ENCODE data around the gene ANAPC5. TPM values are rescaled to one million over a fixed set of nuclear protein-coding genes. Genes with fewer than 3 reads are reported as not detected.

The ANAPC5 gene
- total and polyA plus RNA-seq, 2 donors = 119 to 173 TPM

- Histone ChIP-seq H3K4me1 (ENCODE audit: control insufficient read depth in 2 of 2, insufficient read depth in 2 of 2, low read length in 2 of 2) (no peaks in the 10 kb centered on the region), H3K4me3 (ENCODE audit: low read length in 2 of 2) (no peak overlapping the region), H3K27ac (ENCODE audit: low read depth in 1 of 2, low read length in 1 of 2) (no peak overlapping the region), H3K27me3 (ENCODE audit: control insufficient read depth in 2 of 2, insufficient read depth in 1 of 2, low read length in 1 of 2) (no peaks in the 10 kb centered on the region), H3K9me3 (ENCODE audit: control insufficient read depth in 2 of 2, insufficient read depth in 1 of 2, low read length in 1 of 2) (peaks cover 0 to 4% of the 10 kb centered on the region in 2 donors), H3K36me3 (ENCODE audit: control insufficient read depth in 2 of 2, insufficient read depth in 2 of 2, low read length in 1 of 2) (peaks cover 37 to 59% of the 10 kb centered on the region in 2 donors)
- WGBS = over 99% methylated on average over 8 of the region's 8 CpGs
- DNase-seq (ENCODE audit: low read depth in 6 of 9, low spot score in 9 of 9) = no peak
These were observed 88.1 kb downstream of the ANAPC5 start for GRCh38 chr12:121264135-121264534.

- Histone ChIP-seq H3K27me3 (ENCODE audit: control insufficient read depth in 2 of 2, insufficient read depth in 1 of 2, low read length in 1 of 2) (no peaks in the 10 kb centered on the region), H3K36me3 (ENCODE audit: control insufficient read depth in 2 of 2, insufficient read depth in 2 of 2, low read length in 1 of 2) (peaks cover 31 to 58% of the 10 kb centered on the region in 2 donors), H3K4me1 (ENCODE audit: control insufficient read depth in 2 of 2, insufficient read depth in 2 of 2, low read length in 2 of 2) (no peaks in the 10 kb centered on the region), H3K4me3 (ENCODE audit: low read length in 2 of 2) (no peak overlapping the region), H3K9me3 (ENCODE audit: control insufficient read depth in 2 of 2, insufficient read depth in 1 of 2, low read length in 1 of 2) (peaks cover 0 to 4% of the 10 kb centered on the region in 2 donors), H3K27ac (ENCODE audit: low read depth in 1 of 2, low read length in 1 of 2) (no peak overlapping the region)
- no peak for DNase-seq (ENCODE audit: low read depth in 6 of 9, low spot score in 9 of 9)
- 97% methylated on average over 10 of the region's 10 CpGs for WGBS
These were observed 88.8 kb downstream of the ANAPC5 start for GRCh38 chr12:121263206-121263935.

DNA sequence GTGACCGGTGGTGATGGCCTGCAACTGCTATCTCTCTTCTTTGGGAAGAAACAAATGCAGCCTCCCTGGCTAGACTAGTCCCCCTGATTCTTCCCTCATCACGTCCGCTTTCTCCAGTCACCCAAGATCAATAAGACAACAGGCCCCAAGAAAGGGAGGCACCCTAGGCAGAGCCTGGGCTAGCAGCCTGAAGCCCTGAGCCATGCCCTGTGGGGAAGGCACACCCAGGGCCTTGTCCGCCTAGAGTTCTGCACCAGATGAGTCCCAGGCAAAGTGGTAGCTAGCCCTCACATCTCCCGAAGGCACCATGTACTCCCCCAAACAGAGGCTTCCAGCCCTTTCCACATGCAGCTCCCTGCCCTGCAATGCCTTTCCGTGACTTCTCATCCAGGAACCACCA lies 90.8 kb downstream of the ANAPC5 start:
- peaks cover 30 to 51% of the 10 kb centered on the region in 2 donors for H3K36me3 ChIP-seq (ENCODE audit: control insufficient read depth in 2 of 2, insufficient read depth in 2 of 2, low read length in 1 of 2)
- no peaks in the 10 kb centered on the region for H3K27me3 ChIP-seq (ENCODE audit: control insufficient read depth in 2 of 2, insufficient read depth in 1 of 2, low read length in 1 of 2)
- no peak for DNase-seq (ENCODE audit: low read depth in 6 of 9, low spot score in 9 of 9)
- no peak overlapping the region for H3K4me3 ChIP-seq (ENCODE audit: low read length in 2 of 2)
- WGBS = 96% methylated on average over 6 of the region's 6 CpGs
- H3K4me1 ChIP-seq (ENCODE audit: control insufficient read depth in 2 of 2, insufficient read depth in 2 of 2, low read length in 2 of 2) = no peaks in the 10 kb centered on the region
- H3K27ac ChIP-seq (ENCODE audit: low read depth in 1 of 2, low read length in 1 of 2) = no peak overlapping the region
- peaks cover 0 to 4% of the 10 kb centered on the region in 2 donors for H3K9me3 ChIP-seq (ENCODE audit: control insufficient read depth in 2 of 2, insufficient read depth in 1 of 2, low read length in 1 of 2)

- H3K4me3 ChIP-seq (ENCODE audit: low read length in 2 of 2) = no peak overlapping the region
- peaks cover 0 to 4% of the 10 kb centered on the region in 2 donors for H3K9me3 ChIP-seq (ENCODE audit: control insufficient read depth in 2 of 2, insufficient read depth in 1 of 2, low read length in 1 of 2)
- H3K27me3 ChIP-seq (ENCODE audit: control insufficient read depth in 2 of 2, insufficient read depth in 1 of 2, low read length in 1 of 2) = no peaks in the 10 kb centered on the region
- DNase-seq (ENCODE audit: low read depth in 6 of 9, low spot score in 9 of 9) = no peak
- no peaks in the 10 kb centered on the region for H3K4me1 ChIP-seq (ENCODE audit: control insufficient read depth in 2 of 2, insufficient read depth in 2 of 2, low read length in 2 of 2)
- over 99% methylated on average over 7 of the region's 7 CpGs for WGBS
- H3K36me3 ChIP-seq (ENCODE audit: control insufficient read depth in 2 of 2, insufficient read depth in 2 of 2, low read length in 1 of 2) = peaks cover 26 to 53% of the 10 kb centered on the region in 2 donors
- H3K27ac ChIP-seq (ENCODE audit: low read depth in 1 of 2, low read length in 1 of 2) = peak overlapping the region in 1 of 2 donors; percentile 11
These were observed 92.1 kb downstream of the ANAPC5 start for GRCh38 chr12:121260091-121260490.

- Histone ChIP-seq H3K27me3 (ENCODE audit: control insufficient read depth in 2 of 2, insufficient read depth in 1 of 2, low read length in 1 of 2) (no peaks in the 10 kb centered on the region), H3K27ac (ENCODE audit: low read depth in 1 of 2, low read length in 1 of 2) (no peak overlapping the region), H3K9me3 (ENCODE audit: control insufficient read depth in 2 of 2, insufficient read depth in 1 of 2, low read length in 1 of 2) (peaks cover 0 to 4% of the 10 kb centered on the region in 2 donors), H3K4me1 (ENCODE audit: control insufficient read depth in 2 of 2, insufficient read depth in 2 of 2, low read length in 2 of 2) (no peaks in the 10 kb centered on the region), H3K4me3 (ENCODE audit: low read length in 2 of 2) (no peak overlapping the region), H3K36me3 (ENCODE audit: control insufficient read depth in 2 of 2, insufficient read depth in 2 of 2, low read length in 1 of 2) (peaks cover 20 to 60% of the 10 kb centered on the region in 2 donors)
- DNase-seq (ENCODE audit: low read depth in 6 of 9, low spot score in 9 of 9) = no peak
- WGBS = 99% methylated on average over 11 of the region's 11 CpGs
These were observed 93.1 kb downstream of the ANAPC5 start for GRCh38 chr12:121259074-121259473.

Other genes starting within 250 kb of the ANAPC5 start
- 1.7 TPM for gene P2RX7, start 219.5 kb downstream of the ANAPC5 start, total RNA-seq
- 2.3 TPM for gene P2RX7, start 219.5 kb downstream of the ANAPC5 start, polyA plus RNA-seq
- gene P2RX4, start 142.3 kb downstream of the ANAPC5 start, total RNA-seq = 14.4 TPM
- 15.2 TPM for gene P2RX4, start 142.3 kb downstream of the ANAPC5 start, polyA plus RNA-seq
- 11.2 TPM for gene CAMKK2, start 55.7 kb downstream of the ANAPC5 start, total RNA-seq
- 14.0 TPM for gene CAMKK2, start 55.7 kb downstream of the ANAPC5 start, polyA plus RNA-seq
- gene RNF34, start 47.7 kb upstream of the ANAPC5 start, total RNA-seq = 41.2 TPM
- gene RNF34, start 47.7 kb upstream of the ANAPC5 start, polyA plus RNA-seq = 36.9 TPM
- 26.4 TPM for gene KDM2B, start 228.6 kb upstream of the ANAPC5 start, total RNA-seq
- gene KDM2B, start 228.6 kb upstream of the ANAPC5 start, polyA plus RNA-seq = 25.9 TPM

Data from thymus (tissue), 11 donors.